GM12874 (cell line): ENCODE results near the gene VPS13A.

Source experiments
- TF ChIP-seq, protein P1 (sequence below): IDR thresholded peaks from 2 replicates; pipeline ENCODE4 v1.5.1; 2011; ENCODE audit warnings: low read depth, mild to moderate bottlenecking, control low read depth, low read length, moderate library complexity; ENCODE audit not compliant: insufficient read depth

VPS13A gene

GRCh38 chr9:77464661-77465060 is 287.3 kb downstream of the VPS13A start:
- TF ChIP-seq, protein P1, sequence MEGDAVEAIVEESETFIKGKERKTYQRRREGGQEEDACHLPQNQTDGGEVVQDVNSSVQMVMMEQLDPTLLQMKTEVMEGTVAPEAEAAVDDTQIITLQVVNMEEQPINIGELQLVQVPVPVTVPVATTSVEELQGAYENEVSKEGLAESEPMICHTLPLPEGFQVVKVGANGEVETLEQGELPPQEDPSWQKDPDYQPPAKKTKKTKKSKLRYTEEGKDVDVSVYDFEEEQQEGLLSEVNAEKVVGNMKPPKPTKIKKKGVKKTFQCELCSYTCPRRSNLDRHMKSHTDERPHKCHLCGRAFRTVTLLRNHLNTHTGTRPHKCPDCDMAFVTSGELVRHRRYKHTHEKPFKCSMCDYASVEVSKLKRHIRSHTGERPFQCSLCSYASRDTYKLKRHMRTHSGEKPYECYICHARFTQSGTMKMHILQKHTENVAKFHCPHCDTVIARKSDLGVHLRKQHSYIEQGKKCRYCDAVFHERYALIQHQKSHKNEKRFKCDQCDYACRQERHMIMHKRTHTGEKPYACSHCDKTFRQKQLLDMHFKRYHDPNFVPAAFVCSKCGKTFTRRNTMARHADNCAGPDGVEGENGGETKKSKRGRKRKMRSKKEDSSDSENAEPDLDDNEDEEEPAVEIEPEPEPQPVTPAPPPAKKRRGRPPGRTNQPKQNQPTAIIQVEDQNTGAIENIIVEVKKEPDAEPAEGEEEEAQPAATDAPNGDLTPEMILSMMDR = no peak

DNA sequence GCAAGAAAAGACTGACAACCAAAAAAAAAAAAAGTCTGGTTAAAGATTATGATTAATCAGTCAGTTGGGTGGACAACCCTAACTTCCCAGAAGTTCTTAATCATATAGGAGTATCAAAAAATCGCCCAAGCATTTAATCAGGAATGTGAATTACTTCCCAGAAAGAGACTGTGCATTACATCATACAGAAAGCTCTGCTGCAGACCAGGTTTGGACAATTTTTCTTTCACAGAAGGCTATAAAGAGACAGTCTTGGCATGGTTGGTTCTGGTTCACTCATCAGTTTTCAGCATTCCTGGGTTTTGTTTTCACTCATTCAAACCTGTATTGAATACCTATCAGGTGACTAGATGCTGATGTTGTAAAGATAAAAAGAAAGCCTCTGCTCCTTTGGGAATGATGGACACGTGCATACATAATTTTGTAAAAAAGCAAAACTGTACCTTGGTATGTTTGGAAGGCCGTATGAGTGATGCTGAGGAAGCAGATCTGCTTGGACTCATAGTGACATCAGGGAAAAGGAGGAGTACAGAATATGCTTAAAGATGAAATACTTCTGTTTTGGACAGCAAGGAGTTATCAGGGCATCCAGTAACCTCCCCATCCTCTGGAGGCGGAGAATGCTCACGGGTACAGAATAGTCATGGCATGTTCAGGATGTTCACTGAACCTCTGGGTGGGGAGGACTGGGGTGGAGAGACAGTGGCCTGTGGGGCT is 292.3 kb downstream of the VPS13A start:
- TF ChIP-seq, protein P1 = no peak
